Measurements from ENCODE around the gene TNFSF8. TPM values are rescaled to one million over a fixed set of nuclear protein-coding genes. Genes with fewer than 3 reads are reported as not detected.

The TNFSF8 gene
- total RNA-seq, 1 experiment from 2014 or later = 0.15 TPM

GRCh38 chr9:114897196-114897595 lies 33.2 kb downstream of the TNFSF8 start:
- no peak for DNase-seq (ENCODE audit: low read depth, low spot score)
- no TSS peak for BruUV-seq (replicated peaks)
- ChIA-PET CTCF (no interaction called here), POLR2A (no interaction called here)
- intact Hi-C loops (cut with micrococcal nuclease; ENCODE audit: unreplicated experiment) (no loop called here), in situ Hi-C loops (cut with HindIII; ENCODE audit: low pct_unique_long_range_greater_than_20kb, low sequenced_read_pairs) (no loop called here)
- Histone ChIP-seq H3K27ac (ENCODE audit: low read length) (no peak overlapping the region), H3K4me3 (ENCODE audit: low read depth in 2 of 2, low read length in 2 of 2) (no peak overlapping the region), H3K36me3 (ENCODE audit: control insufficient read depth, insufficient read depth, low read length) (no peaks in the 10 kb centered on the region; the same call in 1 of the 2 replicates), H3K27me3 (ENCODE audit: control insufficient read depth, insufficient read depth, low read length) (no peaks in the 10 kb centered on the region), H3K9me3 (ENCODE audit: control insufficient read depth, insufficient read depth, low read depth, low read length) (no peaks in the 10 kb centered on the region), H3K4me1 (ENCODE audit: control insufficient read depth, insufficient read depth, low read length) (no peaks in the 10 kb centered on the region)
- no peak for ATAC-seq
- no peak for TF ChIP-seq CTCF (IDR thresholded peaks at IDR 0.05)

- Histone ChIP-seq H3K27ac (ENCODE audit: low read length) (no peak overlapping the region), H3K9me3 (ENCODE audit: control insufficient read depth, insufficient read depth, low read depth, low read length) (no peaks in the 10 kb centered on the region), H3K4me3 (ENCODE audit: low read depth in 2 of 2, low read length in 2 of 2) (no peak overlapping the region), H3K27me3 (ENCODE audit: control insufficient read depth, insufficient read depth, low read length) (no peaks in the 10 kb centered on the region), H3K4me1 (ENCODE audit: control insufficient read depth, insufficient read depth, low read length) (no peaks in the 10 kb centered on the region), H3K36me3 (ENCODE audit: control insufficient read depth, insufficient read depth, low read length) (no peaks in the 10 kb centered on the region; the same call in 1 of the 2 replicates)
- CTCF ChIA-PET = no interaction called here
- POLR2A ChIA-PET = no interaction called here
- in situ Hi-C loops (cut with HindIII; ENCODE audit: low pct_unique_long_range_greater_than_20kb, low sequenced_read_pairs) = no loop called here
- BruUV-seq (replicated peaks) = no TSS peak
- no peak for DNase-seq (ENCODE audit: low read depth, low spot score)
- intact Hi-C loops (cut with micrococcal nuclease; ENCODE audit: unreplicated experiment) = no loop called here
- no peak for TF ChIP-seq SIN3A (IDR thresholded peaks at IDR 0.05; ENCODE audit: borderline replicate concordance, insufficient read depth, low read depth, low read length)
- no peak for TF ChIP-seq TCF7L2 (IDR thresholded peaks at IDR 0.05; ENCODE audit: low read depth, low read length)
- no peak for TF ChIP-seq CTCF (IDR thresholded peaks at IDR 0.05)
- no peak for TF ChIP-seq POLR2AphosphoS5 (IDR thresholded peaks at IDR 0.05; ENCODE audit: low read depth, low read length)
- no peak for TF ChIP-seq REST (IDR thresholded peaks at IDR 0.05; ENCODE audit: insufficient read depth in 1 of 2, low read depth in 2 of 2, low read length in 1 of 2)
- ATAC-seq = no peak
Measured at GRCh38 chr9:114896344-114896743, 34.0 kb downstream of the TNFSF8 start.

GRCh38 chr9:114895521-114895991 lies 34.8 kb downstream of the TNFSF8 start:
- in situ Hi-C loops (cut with HindIII; ENCODE audit: low pct_unique_long_range_greater_than_20kb, low sequenced_read_pairs) = no loop called here
- no TSS peak for BruUV-seq (replicated peaks)
- no peak for TF ChIP-seq TCF7L2 (IDR thresholded peaks at IDR 0.05; ENCODE audit: low read depth, low read length)
- no peak for TF ChIP-seq REST (IDR thresholded peaks at IDR 0.05; ENCODE audit: insufficient read depth in 1 of 2, low read depth in 2 of 2, low read length in 1 of 2)
- TF ChIP-seq POLR2AphosphoS5 (IDR thresholded peaks at IDR 0.05; ENCODE audit: low read depth, low read length) = no peak
- TF ChIP-seq CTCF (IDR thresholded peaks at IDR 0.05) = no peak
- no peak for TF ChIP-seq SIN3A (IDR thresholded peaks at IDR 0.05; ENCODE audit: borderline replicate concordance, insufficient read depth, low read depth, low read length)
- Histone ChIP-seq H3K27ac (ENCODE audit: low read length) (no peak overlapping the region), H3K36me3 (ENCODE audit: control insufficient read depth, insufficient read depth, low read length) (no peaks in the 10 kb centered on the region; the same call in 1 of the 2 replicates), H3K27me3 (ENCODE audit: control insufficient read depth, insufficient read depth, low read length) (no peaks in the 10 kb centered on the region), H3K9me3 (ENCODE audit: control insufficient read depth, insufficient read depth, low read depth, low read length) (no peaks in the 10 kb centered on the region), H3K4me3 (ENCODE audit: low read depth in 2 of 2, low read length in 2 of 2) (no peak overlapping the region), H3K4me1 (ENCODE audit: control insufficient read depth, insufficient read depth, low read length) (no peaks in the 10 kb centered on the region)
- DNase-seq (ENCODE audit: low read depth, low spot score) (no peak), ATAC-seq (no peak)
- POLR2A ChIA-PET = no interaction called here
- CTCF ChIA-PET = no interaction called here
- intact Hi-C loops (cut with micrococcal nuclease; ENCODE audit: unreplicated experiment) = no loop called here

Measured in Panc1 (cell line).